Activated CD8-positive, alpha-beta T cell treated with anti-CD3 and anti-CD28 coated beads, Interleukin-2, amount 10 ng/mL, durations not matched to agents 7 days and 5 days (primary cell): ENCODE results near the gene SLC7A11. TPM values are rescaled to one million over a fixed set of nuclear protein-coding genes. Genes with fewer than 3 reads are reported as not detected.

Source experiments
- ATAC-seq: fragments of 150-1000 bp; cut with Tn5 transposase; one replicate; pipeline ENCODE4 v1.10.0; 2021; ENCODE audit warnings: moderate library complexity
- CTCF ChIA-PET: fragments of 350-600 bp; sonication (Branson Sonifier 250); formaldehyde crosslinking; loops from one replicate; lab custom pipeline; 2021; ENCODE audit warnings: antibody characterized with exemption; lab: Charles Lee
- POLR2A ChIA-PET: fragments of 350-600 bp; sonication (Branson Sonifier 250); formaldehyde crosslinking; loops from one replicate; lab custom pipeline; 2021; ENCODE audit warnings: antibody characterized with exemption; lab: Charles Lee
- DNase-seq: peaks from one replicate; pipeline ENCODE4 v3.0.0-alpha.2; 2020
- H3K27ac Mint-ChIP-seq: one replicate; pipeline ENCODE4 v1.8.0; 2021; ENCODE audit warnings: mild to moderate bottlenecking, mixed read lengths
- H3K27me3 Mint-ChIP-seq: one replicate; pipeline ENCODE4 v1.8.0; 2021; ENCODE audit warnings: low read depth, mixed read lengths
- H3K36me3 Mint-ChIP-seq: one replicate; pipeline ENCODE4 v1.8.0; 2021; ENCODE audit warnings: low read depth, mixed read lengths
- H3K4me1 Mint-ChIP-seq: one replicate; pipeline ENCODE4 v1.8.0; 2021; ENCODE audit warnings: low read depth, mixed read lengths
- H3K4me3 Mint-ChIP-seq: one replicate; pipeline ENCODE4 v1.8.0; 2021; ENCODE audit warnings: mild to moderate bottlenecking, mixed read lengths
- H3K9me3 Mint-ChIP-seq: one replicate; pipeline ENCODE4 v1.8.0; 2022; ENCODE audit warnings: mixed read lengths; ENCODE audit not compliant: insufficient read depth
- total RNA-seq, 2 experiments: library from RNA; stranded (reverse); gene quantifications; one replicate each; pipeline ENCODE4 v1.2.3, GENCODE V29; 2021

The SLC7A11 gene
- total RNA-seq, 2 experiments from 2014 or later = 1.2 to 1.4 TPM

DNA sequence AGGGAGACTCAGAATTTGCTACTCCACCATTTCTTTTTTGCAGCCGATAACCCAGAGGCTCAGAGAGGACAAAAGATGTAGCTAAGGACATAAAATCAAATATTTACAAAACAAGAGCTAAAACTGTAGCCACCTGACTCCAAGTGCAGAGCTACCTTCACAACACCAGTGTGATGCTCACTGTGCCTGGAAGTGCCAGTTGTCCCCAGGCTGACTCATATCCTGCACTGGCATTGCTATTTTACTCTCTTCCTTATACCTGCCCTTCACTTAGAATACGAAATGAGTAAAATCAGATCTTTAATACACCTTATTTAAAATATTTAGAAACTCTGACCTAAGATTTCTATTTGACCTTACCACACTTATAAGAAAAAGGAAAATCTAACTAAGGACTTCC is 39.5 kb downstream of the SLC7A11 start:
- ATAC-seq (no peak), DNase-seq (no peak)
- H3K36me3 Mint-ChIP-seq = no peaks in the 10 kb centered on the region
- ChIA-PET POLR2A (no interaction called here), CTCF (no interaction called here)
- no peak overlapping the region for H3K4me3 Mint-ChIP-seq
- no peak overlapping the region for H3K27ac Mint-ChIP-seq
- no peaks in the 10 kb centered on the region for H3K4me1 Mint-ChIP-seq
- H3K27me3 Mint-ChIP-seq = no peaks in the 10 kb centered on the region
- H3K9me3 Mint-ChIP-seq = no peaks in the 10 kb centered on the region

GRCh38 chr4:138200236-138200590 is 41.9 kb downstream of the SLC7A11 start:
- H3K27ac Mint-ChIP-seq = no peak overlapping the region
- H3K9me3 Mint-ChIP-seq = no peaks in the 10 kb centered on the region
- H3K4me1 Mint-ChIP-seq = no peaks in the 10 kb centered on the region
- DNase-seq (no peak), ATAC-seq (no peak)
- POLR2A ChIA-PET = no interaction called here
- H3K4me3 Mint-ChIP-seq = no peak overlapping the region
- CTCF ChIA-PET = no interaction called here
- no peaks in the 10 kb centered on the region for H3K27me3 Mint-ChIP-seq
- H3K36me3 Mint-ChIP-seq = no peaks in the 10 kb centered on the region

GRCh38 chr4:138199568-138200235 is 42.4 kb downstream of the SLC7A11 start:
- Mint-ChIP-seq H3K9me3 (no peaks in the 10 kb centered on the region), H3K27ac (no peak overlapping the region), H3K4me3 (no peak overlapping the region), H3K27me3 (no peaks in the 10 kb centered on the region), H3K36me3 (no peaks in the 10 kb centered on the region), H3K4me1 (no peaks in the 10 kb centered on the region)
- DNase-seq (no peak), ATAC-seq (no peak)
- ChIA-PET CTCF (no interaction called here), POLR2A (no interaction called here)

- CTCF ChIA-PET = no interaction called here
- no peak overlapping the region for H3K27ac Mint-ChIP-seq
These were observed 46.0 kb downstream of the SLC7A11 start for GRCh38 chr4:138196153-138196552.

GRCh38 chr4:138193963-138194362 is 48.2 kb downstream of the SLC7A11 start:
- Mint-ChIP-seq H3K27me3 (peaks cover 7% of the 10 kb centered on the region), H3K4me1 (no peaks in the 10 kb centered on the region), H3K4me3 (no peak overlapping the region), H3K36me3 (no peaks in the 10 kb centered on the region), H3K27ac (no peak overlapping the region), H3K9me3 (no peaks in the 10 kb centered on the region)
- DNase-seq (no peak), ATAC-seq (no peak)
- POLR2A ChIA-PET = no interaction called here
- CTCF ChIA-PET = interaction anchor here (1.1 kb wide), 2 partner anchors 10 to 12 kb away, joined by 3 read pairs; no protein-coding TSS in a partner anchor

More at GRCh38 chr4:138196153-138196552, 46.0 kb downstream of the SLC7A11 start:
- POLR2A ChIA-PET = no interaction called here
- Mint-ChIP-seq H3K36me3 (no peaks in the 10 kb centered on the region), H3K4me3 (no peak overlapping the region), H3K9me3 (no peaks in the 10 kb centered on the region), H3K27me3 (peaks cover 3% of the 10 kb centered on the region), H3K4me1 (no peaks in the 10 kb centered on the region)
- ATAC-seq (no peak), DNase-seq (no peak)

DNA sequence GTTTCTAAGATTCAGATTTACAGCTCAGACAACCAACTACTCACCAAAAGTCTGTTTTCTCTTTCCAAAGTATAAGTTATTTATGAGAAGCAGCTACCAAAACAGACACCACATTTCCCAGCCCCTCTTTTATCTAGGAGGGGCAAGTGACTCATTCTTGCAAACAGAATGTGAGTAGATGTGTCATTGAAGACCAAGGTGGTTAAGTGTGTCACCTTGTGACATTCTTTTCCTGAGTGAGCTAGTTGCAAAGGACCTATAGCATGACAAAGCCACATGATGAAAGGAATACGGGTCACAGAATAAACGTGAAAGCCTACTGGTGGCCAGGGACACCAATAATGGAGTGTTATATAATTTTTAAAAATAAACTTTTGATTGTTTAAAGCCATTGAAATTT is 50.0 kb downstream of the SLC7A11 start:
- Mint-ChIP-seq H3K4me3 (no peak overlapping the region), H3K27me3 (peaks cover 7% of the 10 kb centered on the region), H3K27ac (no peak overlapping the region), H3K4me1 (no peaks in the 10 kb centered on the region), H3K36me3 (no peaks in the 10 kb centered on the region), H3K9me3 (no peaks in the 10 kb centered on the region)
- ATAC-seq (no peak), DNase-seq (no peak)
- CTCF ChIA-PET = interaction anchor here (0.9 kb wide), 1 partner anchor 10 kb away, joined by 3 read pairs; no protein-coding TSS in a partner anchor
- POLR2A ChIA-PET = no interaction called here

- Mint-ChIP-seq H3K4me3 (no peak overlapping the region), H3K36me3 (no peaks in the 10 kb centered on the region), H3K9me3 (no peaks in the 10 kb centered on the region), H3K27ac (no peak overlapping the region), H3K27me3 (peaks cover 7% of the 10 kb centered on the region), H3K4me1 (no peaks in the 10 kb centered on the region)
- ATAC-seq = no peak
- POLR2A ChIA-PET = no interaction called here
- DNase-seq = no peak
- CTCF ChIA-PET = no interaction called here
These were observed 51.7 kb downstream of the SLC7A11 start for GRCh38 chr4:138190452-138190858.

- Mint-ChIP-seq H3K27me3 (peaks cover 7% of the 10 kb centered on the region), H3K9me3 (no peaks in the 10 kb centered on the region), H3K4me1 (no peaks in the 10 kb centered on the region), H3K4me3 (no peak overlapping the region), H3K27ac (no peak overlapping the region), H3K36me3 (no peaks in the 10 kb centered on the region)
- DNase-seq (no peak), ATAC-seq (no peak)
- ChIA-PET CTCF (no interaction called here), POLR2A (no interaction called here)
These were observed 52.9 kb downstream of the SLC7A11 start for GRCh38 chr4:138189206-138189605.

- no peak overlapping the region for H3K27ac Mint-ChIP-seq
- peaks cover 7% of the 10 kb centered on the region for H3K27me3 Mint-ChIP-seq
- no peak for ATAC-seq
These were observed 53.6 kb downstream of the SLC7A11 start for GRCh38 chr4:138188406-138189084.

DNA sequence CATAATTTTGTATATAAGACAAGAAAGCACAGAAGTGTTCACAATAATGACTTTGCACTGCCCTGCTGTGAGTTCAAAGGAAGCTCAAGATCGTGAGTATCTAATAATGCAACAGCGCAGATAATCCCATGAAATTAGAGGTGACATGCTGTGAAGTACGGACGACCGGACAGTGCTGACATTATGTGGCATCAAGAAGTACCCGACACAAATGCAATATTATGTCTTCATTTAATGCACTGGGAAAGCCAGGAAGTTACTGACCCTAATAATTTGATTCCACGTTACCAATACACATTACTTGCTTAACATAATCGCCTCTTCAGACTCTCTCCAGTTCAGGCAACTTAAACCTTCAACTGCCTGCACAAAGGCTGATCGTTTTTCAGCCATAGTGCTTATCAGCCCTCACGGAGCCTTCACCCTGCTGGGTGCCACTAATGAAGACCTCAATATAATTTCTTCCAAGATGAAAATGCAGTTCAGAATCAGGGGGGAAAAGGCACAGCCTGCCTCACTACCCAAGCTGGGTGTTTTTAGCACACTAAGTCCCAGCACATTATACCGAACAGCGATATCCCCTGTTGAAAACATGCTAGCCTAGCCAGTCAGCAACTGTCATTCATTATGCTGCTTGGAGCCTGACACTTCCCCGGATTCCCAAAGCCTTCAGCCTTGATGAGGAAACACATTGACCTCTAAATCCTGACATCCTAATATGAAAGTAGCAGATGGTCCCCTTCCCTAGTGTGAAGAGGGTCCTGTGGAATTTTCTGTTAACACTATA is 56.1 kb downstream of the SLC7A11 start:
- no peak for ATAC-seq
- H3K27me3 Mint-ChIP-seq = peaks cover 3% of the 10 kb centered on the region
- POLR2A ChIA-PET = no interaction called here

More at GRCh38 chr4:138188406-138189084, 53.6 kb downstream of the SLC7A11 start:
- POLR2A ChIA-PET = no interaction called here
- Mint-ChIP-seq H3K4me1 (no peaks in the 10 kb centered on the region), H3K36me3 (no peaks in the 10 kb centered on the region), H3K9me3 (no peaks in the 10 kb centered on the region), H3K4me3 (no peak overlapping the region)
- CTCF ChIA-PET = no interaction called here
- DNase-seq = no peak

DNA sequence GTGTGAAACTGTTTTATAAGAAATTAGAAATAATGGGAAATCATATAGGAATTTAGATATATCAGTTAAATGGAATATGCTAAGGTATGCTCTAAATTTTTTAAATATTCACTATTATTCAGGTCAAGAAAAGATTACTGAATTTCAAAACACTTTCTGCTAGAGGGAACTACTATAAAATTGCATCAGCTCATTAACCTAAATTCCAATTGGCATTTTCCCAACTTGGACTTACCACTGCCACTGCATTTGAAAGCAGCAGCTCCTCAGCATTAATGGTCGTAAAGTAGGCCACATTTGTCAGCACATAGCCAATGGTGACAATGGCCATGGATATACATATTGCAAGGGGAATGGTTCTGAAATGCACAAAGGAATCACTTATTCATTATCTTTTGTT is 57.3 kb downstream of the SLC7A11 start:
- H3K27ac Mint-ChIP-seq = no peak overlapping the region
- H3K9me3 Mint-ChIP-seq = no peaks in the 10 kb centered on the region
- ChIA-PET CTCF (no interaction called here), POLR2A (no interaction called here)
- H3K4me3 Mint-ChIP-seq = no peak overlapping the region
- H3K4me1 Mint-ChIP-seq = no peaks in the 10 kb centered on the region
- H3K27me3 Mint-ChIP-seq = no peaks in the 10 kb centered on the region
- no peaks in the 10 kb centered on the region for H3K36me3 Mint-ChIP-seq
- DNase-seq (no peak), ATAC-seq (no peak)

More for the DNA sequence above, 56.1 kb downstream of the SLC7A11 start:
- no peaks in the 10 kb centered on the region for H3K4me1 Mint-ChIP-seq
- no peak overlapping the region for H3K27ac Mint-ChIP-seq
- DNase-seq = no peak
- no peak overlapping the region for H3K4me3 Mint-ChIP-seq
- CTCF ChIA-PET = no interaction called here
- no peaks in the 10 kb centered on the region for H3K9me3 Mint-ChIP-seq
- no peaks in the 10 kb centered on the region for H3K36me3 Mint-ChIP-seq
